H54 (cell line): ENCODE results near the gene ANO6.

ENCODE experiments used
- DNase-seq: peaks from one replicate; pipeline ENCODE4 v3.0.0; 2011; ENCODE audit warnings: low spot score, mixed read lengths; ENCODE audit not compliant: insufficient read length
- FAIRE-seq: peaks from 3 replicates; lab custom pipeline; 2011; peaks lifted over from hg19 to GRCh38; lab: Jason Lieb, UNC
- POLR2A ChIP-seq: IDR thresholded peaks from 2 replicates; pipeline ENCODE4 v1.6.1; 2011; ENCODE audit warnings: low read depth, mild to moderate bottlenecking, low read length

ANO6 gene

GRCh38 chr12:45426294-45426693 is 210.4 kb downstream of the ANO6 start:
- TF ChIP-seq POLR2A: no peak
- FAIRE-seq (no peak), DNase-seq (no peak)

DNA sequence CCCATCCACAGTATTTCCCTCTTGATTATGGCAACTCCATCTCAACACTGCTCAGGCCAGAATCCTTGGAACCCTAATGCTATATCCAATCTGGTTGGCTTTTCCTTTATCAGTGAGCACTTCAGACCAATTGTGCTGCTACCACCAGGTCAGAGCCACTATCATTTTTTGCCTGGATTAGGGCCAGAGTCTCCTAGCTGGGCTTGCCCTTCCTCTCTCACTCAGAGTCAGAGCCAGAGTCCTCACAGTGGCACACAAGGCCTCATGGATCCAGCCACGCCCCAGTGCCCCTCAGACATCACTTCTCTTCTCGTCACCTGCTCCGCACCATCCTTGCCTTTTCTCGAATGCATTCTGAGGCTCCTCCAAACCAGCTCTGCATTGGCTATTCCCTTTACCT is 211.1 kb downstream of the ANO6 start:
- no peak for FAIRE-seq
- no peak for DNase-seq
- no peak for TF ChIP-seq POLR2A

GRCh38 chr12:45429831-45430230 is 213.9 kb downstream of the ANO6 start:
- DNase-seq: no peak
- TF ChIP-seq POLR2A: no peak
- FAIRE-seq: no peak

- DNase-seq (no peak), FAIRE-seq (no peak)
- TF ChIP-seq POLR2A: no peak
Measured at GRCh38 chr12:45431126-45431525, 215.2 kb downstream of the ANO6 start.

DNA sequence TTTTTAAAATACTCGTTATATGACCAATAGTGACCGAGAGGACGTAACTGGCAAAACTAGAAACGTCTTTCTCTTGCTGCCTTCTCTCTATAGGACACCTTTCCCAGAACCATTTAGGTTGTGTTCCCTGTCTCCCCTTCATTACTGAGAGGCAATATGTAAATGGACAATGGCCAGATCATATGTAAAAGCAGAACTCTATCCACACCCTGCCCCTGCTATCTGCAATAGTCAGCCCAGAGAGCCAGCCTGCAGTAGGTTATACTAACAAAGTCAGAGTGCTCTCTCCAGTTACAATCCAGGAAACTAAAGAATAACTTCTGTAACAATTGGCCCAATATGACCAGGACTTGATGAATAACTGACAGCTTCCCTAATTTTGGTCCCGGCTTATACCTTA is 216.8 kb downstream of the ANO6 start:
- FAIRE-seq: no peak
- TF ChIP-seq POLR2A: no peak

DNA sequence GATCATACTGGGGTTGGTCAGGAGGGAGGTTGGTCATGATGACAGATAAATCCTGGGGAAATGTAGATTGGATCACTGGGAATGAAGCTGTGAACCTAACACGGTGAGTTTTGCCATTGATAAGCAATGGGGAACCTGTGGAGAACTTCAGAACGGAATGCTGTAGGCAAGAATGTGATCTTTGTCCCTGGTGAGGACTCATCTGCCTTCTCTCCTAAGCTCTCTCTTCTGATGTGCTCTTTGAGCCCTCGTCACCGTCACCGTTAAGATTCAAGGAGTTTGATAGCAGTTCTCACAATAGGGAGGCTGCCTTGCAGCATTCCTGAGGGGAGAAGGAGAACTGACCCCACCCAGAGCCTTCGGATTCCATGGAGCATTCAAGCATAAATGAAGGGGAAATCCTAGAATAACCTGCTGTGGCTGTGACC is 217.6 kb downstream of the ANO6 start:
- FAIRE-seq: no peak
- TF ChIP-seq POLR2A: no peak
- DNase-seq: no peak

More for the DNA sequence above, 216.8 kb downstream of the ANO6 start:
- DNase-seq: no peak

DNA sequence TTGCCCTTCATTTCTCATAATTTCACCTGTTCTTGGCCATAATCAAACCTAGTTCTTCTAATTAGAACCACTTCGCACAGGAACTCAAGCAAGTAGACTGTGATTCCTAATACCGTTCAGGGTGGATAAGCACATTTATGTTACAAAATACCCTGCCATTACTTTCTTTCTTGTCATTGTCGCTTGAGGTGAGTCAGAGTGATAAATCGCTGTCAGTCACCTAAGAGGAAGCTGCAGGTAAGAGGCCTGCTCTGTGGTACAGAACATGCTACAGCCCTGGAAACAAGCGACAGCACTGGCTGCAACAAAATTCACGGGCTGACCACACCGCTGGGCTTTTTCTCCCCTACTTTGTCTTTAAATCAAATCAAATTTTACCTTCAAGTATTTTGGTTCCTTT is 218.2 kb downstream of the ANO6 start:
- FAIRE-seq (no peak), DNase-seq (no peak)
- TF ChIP-seq POLR2A: no peak

DNA sequence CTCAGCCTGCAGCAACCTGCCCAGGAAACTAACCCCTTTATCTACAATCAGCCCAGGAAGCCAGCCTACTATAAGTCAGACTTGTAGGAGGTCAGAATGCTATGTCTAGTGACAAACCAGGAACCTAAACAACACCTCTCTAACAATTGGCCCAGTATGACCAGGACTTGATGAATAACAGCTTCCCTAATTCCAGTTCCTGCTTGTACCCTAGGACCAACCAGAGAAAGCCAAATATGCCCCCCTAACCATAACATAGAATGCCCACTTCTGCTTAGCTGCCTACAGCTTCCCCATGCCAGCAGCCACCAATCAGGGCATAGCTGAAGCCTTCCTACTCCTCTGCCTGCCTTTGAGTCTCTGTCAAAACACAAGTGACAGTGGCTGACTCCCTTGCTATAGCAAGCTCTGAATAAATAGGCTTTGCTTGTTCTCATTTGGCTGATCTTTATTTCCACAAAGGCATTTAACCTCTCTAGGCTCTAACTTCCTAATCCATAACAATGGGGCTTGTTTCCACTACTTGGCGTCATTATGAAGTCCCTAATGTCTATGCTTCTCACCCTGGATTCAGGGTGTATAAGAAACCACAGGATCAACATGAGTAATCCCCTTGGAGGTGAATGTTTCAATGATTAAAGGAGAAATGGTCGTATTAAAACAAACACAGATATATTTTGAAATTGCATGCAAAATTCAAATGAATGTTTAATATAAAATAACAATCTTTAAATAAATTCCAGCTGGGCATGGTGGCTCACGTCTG is 220.2 kb downstream of the ANO6 start:
- FAIRE-seq: no peak
- no peak for DNase-seq
- TF ChIP-seq POLR2A: no peak

- no peak for TF ChIP-seq POLR2A
- FAIRE-seq (peak; percentile 41), DNase-seq (no peak)
Measured at GRCh38 chr12:45439039-45439438, 223.1 kb downstream of the ANO6 start.

GRCh38 chr12:45446013-45446412 is 230.1 kb downstream of the ANO6 start:
- no peak for DNase-seq
- FAIRE-seq: no peak
- no peak for TF ChIP-seq POLR2A

DNA sequence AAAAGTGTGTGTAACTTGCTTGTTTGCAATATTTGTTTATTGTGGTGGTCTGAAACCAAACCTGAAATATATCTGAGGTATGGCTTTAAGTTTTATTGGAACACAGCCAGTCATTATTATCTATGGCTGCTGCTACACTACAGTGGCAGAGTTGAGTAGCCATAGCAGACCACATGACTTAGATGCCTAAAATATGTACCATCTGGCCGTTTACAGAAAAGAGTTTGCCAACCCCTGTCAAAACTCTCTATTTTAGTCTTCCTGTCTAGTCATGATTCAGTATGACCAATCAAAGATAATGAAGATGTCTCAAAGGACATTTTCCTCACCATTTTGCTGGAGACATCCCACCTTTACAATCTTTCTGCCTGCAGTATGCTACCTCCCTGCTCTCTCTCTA is 242.3 kb downstream of the ANO6 start:
- DNase-seq: no peak
- no peak for TF ChIP-seq POLR2A
- FAIRE-seq: no peak

DNA sequence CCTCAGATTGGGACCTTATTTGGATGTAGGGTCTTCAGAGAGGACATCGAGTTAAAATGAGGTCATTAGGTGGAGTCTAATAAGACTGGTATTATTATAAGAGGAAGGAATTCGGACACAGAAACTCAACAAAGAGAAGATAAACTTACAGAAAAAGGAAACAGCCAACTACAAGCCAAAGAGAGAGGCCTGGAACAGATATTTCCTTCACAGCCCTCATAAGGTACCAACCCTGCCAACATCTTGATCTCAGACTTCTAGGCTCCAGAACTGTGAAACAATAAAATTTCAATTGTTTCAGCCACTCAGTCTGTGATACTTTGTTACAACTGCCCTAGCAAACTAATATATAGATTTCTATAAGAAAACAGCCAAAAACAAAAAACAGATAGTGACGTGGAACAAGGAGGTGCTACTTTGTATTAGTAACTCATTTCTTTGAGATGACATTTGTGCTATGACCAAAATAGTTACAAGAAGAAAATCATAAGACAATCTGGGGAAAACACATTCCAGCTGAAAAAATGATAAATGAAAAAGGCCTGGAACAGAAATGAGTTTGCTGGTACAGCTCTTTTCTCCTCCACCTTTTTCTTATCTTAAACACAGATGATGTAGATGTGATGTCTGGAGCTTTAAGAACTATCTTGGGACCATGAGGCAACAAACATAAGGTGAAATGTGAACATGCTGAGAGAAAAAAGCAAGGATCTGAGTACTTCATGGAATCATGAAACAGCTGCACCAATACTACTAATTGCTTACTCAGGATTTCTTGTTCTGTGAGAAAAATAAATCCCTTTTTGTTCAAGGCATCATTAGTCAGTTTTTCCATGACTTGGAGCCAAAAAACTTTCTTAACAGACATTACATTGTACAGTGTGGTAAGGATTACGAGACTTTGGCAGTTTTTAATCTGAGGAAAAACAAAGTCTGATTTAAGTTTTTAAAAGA is 243.2 kb downstream of the ANO6 start:
- DNase-seq (no peak), FAIRE-seq (no peak)
- TF ChIP-seq POLR2A: no peak

- FAIRE-seq (no peak), DNase-seq (no peak)
- no peak for TF ChIP-seq POLR2A
Measured at GRCh38 chr12:45462506-45462905, 246.6 kb downstream of the ANO6 start.

DNA sequence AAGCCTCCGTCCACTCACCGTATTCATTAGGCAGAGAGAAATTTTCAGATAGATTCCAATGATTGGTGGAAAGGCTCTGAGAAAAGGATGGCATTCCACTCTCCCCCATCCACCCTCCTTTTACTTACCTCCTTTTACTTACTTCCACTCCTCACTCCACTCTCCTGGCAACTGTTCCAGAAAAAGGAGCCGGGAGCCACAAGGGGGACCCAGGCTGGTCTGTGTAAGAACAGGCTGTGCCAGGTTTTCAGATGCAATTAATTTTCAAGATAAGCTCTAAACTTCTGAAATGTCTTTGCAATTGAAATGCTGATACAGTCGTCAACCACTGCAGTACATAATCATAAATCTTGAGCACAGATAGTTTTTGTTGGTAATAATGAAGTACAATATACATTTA is 248.8 kb downstream of the ANO6 start:
- DNase-seq: no peak
- FAIRE-seq: no peak
- TF ChIP-seq POLR2A: no peak
